HG03575 (cell line): ENCODE measurements around the gene VAV2.

ENCODE experiments used
- ATAC-seq: cut with Tn5 transposase; IDR thresholded peaks from one replicate; pipeline ENCODE4 v1.9.1; 2021; ENCODE audit not compliant: unreplicated experiment, insufficient number of reproducible peaks, low FRiP score; ENCODE audit errors: extremely low read depth

The VAV2 gene

GRCh38 chr9:133889584-133890301 lies 102.4 kb downstream of the VAV2 start:
- ATAC-seq = no peak

GRCh38 chr9:133888809-133889491 lies 103.2 kb downstream of the VAV2 start:
- no peak for ATAC-seq

GRCh38 chr9:133888048-133888808 lies 103.9 kb downstream of the VAV2 start:
- ATAC-seq = no peak

DNA sequence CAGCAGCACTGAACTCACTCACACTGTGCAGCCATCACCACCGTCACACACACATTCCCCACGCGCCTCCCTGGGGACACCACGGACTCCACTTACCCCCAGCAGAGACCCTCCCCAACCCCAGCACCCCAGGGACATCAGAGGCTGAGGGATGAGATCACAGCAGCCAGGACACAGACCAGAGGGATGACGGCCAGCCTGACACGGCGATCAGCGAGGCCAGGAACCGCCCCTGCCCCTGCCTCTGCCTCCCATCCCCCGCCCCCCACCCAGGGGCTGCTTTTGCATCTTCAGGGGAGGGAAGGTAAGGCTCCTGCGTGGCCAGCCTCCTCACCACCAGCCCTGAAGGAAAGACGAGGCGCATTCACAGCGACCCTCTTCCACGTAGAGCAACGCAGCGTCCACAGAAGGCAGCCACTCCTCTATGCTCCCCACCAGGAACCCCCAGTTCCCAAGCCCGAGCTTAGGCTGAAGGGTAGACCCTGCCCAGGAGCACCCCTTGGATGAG lies 104.5 kb downstream of the VAV2 start:
- no peak for ATAC-seq

DNA sequence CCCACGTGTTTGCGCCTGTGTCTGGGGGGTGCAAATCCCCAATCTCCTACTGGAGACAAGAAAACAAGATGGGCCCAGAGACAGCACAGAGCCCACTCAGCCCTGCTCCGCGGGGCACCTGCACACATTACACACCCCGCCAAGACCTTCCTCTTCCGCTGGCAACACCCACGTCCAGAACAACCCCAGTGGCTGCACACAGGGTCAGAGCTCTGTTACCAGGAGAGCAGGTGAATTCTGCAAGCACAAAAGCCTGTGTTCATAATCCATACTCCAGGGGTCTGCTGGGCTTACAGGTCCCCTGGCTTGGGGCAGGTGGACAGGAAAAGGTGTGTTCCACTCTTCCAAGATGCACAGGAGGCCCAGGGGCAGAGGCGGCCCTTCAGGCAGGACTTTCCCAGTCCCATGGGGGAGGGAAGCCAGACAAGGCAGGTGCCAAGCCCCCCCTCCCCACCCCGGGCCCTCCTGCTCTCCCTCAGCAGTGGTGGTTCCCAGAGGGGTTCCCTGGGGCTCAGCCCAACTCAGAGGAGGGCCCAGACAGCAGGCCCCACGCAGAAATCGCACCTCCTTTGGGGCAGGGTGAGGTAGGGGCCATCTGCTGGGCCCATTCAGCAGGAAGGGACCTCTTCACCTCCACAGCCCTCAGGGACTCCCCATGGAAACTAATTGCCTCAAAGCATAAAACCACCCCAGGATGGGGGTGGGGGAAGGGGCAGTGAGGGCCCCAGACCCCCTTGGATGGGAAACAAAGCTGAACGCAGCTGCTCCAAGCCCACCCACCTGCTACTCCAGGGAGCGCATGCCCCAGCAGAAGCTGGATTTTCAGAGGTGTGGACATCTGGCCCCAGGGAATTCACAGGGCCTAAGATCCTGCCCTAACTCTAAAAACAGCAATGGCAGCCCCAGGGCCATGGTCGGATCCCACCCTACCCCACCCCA lies 105.3 kb downstream of the VAV2 start:
- ATAC-seq = no peak

DNA sequence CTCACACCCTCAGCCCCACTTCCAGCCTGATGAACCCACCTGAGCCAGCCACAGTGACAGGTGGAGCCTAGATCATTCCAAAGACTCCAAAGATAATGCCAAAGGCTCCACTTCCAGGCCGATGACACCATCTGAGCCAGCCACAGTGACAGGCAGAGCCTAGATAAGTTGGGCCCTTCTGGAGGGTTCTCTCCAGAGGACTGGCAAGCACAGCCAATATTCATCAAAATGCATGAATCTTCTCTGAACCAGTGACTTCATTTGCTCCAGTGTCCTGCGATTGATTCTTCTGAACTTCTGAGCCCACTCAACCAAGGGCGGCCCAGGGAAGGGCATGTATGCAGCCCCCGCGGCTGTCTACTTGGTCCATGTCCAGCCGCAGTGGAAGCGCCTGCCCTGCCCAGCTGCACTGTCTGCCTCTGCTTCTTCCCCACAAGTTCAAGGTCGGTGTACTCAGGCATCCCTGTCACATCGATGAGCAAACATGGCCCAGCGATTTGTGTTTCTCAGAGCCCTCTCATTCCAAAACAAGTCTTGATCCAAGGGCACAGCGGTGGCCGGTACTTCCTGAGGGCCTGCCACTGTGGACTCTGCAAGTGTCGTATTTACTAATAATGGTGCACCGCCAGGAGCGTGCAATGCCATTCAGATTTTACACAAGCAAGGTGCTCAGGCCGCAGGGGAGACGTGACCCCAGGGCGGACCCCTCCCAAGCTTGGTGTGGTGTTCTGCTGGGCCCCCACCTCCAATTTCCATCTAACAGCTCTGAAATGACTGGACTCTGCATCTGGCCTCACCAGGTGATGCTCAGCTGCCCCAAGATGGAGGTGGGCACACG lies 107.0 kb downstream of the VAV2 start:
- ATAC-seq = no peak

DNA sequence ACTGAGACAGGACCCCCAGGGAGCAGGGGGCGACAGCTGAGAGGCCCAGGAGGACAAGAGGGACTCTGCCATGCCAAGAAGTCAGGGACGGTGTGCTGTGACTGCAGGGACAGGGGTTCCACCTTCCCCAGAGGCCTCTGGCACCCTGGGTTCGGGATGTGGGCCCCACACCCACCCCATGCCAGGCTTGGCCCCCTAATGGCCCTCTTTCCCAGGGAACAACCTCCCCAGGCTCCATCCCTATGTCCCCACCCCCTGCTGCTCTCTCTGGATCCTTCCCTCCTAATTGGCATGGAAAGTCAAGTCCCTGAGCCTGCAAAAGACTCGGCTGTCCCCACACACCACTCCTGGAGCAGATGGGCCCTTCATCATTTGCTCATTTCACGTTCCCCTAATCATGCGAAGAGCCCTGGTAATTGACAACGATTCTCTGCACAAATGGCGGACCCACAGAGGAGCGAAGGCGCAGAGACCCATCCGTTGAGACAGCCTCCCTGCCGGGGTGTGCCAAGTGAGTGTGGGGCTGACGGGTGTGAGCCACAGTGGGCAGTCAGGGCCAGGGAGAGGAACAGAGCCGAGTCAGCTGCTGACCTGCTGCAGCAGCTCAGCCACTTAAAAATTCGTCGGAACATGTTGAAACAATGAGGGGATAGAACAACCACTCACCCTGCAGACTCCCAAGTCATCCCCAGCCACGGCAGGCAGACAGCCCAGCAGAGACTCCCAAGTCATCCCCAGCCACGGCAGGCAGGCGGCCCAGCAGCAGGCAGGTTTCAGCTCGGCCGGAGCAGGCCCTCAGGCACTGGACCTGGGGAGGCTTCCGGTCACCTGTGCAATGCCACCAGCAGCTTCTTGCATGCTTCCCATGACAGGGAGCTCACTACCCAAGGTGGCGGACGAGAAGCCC lies 109.0 kb downstream of the VAV2 start:
- ATAC-seq = no peak

- ATAC-seq = no peak
Measured at GRCh38 chr9:133881671-133882381, 110.3 kb downstream of the VAV2 start.

- no peak for ATAC-seq
Measured at GRCh38 chr9:133880851-133881661, 111.1 kb downstream of the VAV2 start.

DNA sequence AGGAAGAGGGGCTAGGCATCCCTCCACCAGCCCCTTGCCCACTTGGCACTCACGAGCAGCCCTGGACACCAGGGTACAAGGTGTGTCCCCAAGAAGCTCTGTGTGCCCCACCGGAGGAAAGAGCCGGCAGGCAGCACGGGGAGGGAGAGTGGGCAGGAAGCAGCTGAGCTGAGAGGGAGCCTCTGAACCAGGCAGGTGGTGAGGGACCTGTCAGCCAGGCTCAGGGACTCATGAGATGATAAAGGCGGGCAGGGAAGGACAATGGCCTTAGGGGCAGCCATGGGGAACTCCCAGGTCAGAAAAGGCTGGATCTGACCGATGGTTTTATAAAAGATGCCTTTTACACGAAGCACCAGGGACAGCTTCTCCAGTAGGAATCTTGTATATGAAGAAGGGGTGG lies 112.0 kb downstream of the VAV2 start:
- ATAC-seq = no peak

DNA sequence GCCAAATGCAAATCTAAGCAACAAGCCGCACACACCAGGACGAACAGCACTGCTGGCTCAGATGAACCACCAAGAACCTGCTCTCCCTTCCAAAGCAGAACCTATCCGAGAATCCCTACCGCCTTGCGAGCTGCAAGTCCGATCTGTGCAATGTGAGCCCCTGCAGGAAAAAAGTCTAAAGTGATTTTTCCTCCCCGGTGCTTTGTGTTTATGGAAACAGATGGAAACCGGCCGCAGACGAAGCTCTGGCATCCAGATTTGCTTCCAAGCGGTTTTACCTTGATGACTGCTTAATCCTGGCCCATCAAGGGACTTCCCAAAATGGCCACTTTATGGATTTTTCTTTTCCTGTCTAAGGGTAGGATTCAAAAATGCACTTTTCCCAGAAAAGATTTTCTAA lies 112.5 kb downstream of the VAV2 start:
- no peak for ATAC-seq

DNA sequence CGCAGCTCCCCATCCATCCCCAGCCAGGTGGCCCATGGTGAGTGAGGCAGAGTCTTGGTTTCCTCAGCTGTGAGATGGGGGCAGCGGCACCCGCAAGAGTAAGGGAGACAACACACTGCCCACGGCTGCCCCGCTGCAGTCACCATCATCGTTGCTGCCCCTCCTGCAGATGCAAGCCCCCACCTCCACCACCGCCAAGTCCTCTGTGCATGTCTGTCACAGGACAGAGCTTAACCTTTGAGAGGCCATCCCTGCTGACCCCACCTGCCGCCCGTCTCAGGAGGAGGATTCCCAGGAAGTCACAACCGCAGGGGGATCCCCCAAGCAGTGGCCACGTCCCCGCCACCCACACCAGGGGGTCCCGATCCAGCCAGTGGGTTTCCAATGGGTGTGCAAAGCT lies 113.7 kb downstream of the VAV2 start:
- ATAC-seq = no peak

- ATAC-seq = no peak
Measured at GRCh38 chr9:133877967-133878366, 114.2 kb downstream of the VAV2 start.

DNA sequence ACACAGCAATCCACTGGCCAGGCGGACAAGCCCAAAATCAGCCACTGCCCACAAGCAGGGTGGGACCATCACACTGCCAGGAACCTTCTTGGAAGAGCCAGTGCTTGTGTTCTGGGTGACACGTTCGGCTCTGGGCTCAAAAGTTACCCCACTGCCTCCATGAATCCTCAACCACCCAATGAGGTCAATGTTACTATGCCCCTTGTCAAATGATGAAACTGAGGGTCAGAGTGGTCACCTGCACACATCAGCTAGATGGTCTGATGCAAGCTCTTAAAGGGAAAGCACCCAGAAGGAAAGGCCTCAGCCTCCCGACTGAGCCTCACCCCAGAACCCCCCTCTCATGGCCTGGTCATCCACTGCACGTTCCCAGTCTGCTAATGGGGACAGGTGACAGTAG lies 114.8 kb downstream of the VAV2 start:
- no peak for ATAC-seq

GRCh38 chr9:133876836-133877235 lies 115.3 kb downstream of the VAV2 start:
- ATAC-seq = no peak

DNA sequence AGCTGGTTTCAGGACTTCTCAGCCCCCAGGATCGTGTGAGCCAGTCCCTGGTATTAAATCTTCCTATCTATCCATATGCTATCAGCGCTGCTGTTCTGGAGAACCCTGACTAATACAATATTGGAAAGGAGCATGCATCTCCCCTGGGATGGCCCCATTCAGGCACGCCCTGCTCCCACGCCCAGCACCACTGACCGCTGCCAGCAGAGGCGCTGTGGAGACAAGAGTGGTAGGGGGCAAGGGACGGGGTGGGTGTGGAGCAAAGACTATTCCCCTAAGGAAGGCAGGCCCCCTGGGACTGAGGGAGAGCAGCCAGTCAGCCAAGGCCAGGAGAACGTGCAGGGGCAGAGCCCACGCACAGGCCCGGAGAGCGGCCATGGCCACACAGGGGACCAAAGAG lies 116.0 kb downstream of the VAV2 start:
- no peak for ATAC-seq
